K562 (cell line): ENCODE measurements around the gene CREB3L1. TPM values are rescaled to one million over a fixed set of nuclear protein-coding genes. Genes with fewer than 3 reads are reported as not detected.

ENCODE experiments used
- ATAC-seq: fragments of 200-7000 bp; cut with Tn5 transposase; 3 replicates; pipeline ENCODE4 v1.9.1; 2020; ENCODE audit warnings: moderate library complexity
- BruUV-seq: library from RNA; stranded (reverse); fragments of 400-500 nt; replicated peaks from 2 replicates; lab custom pipeline; 2021; lab: Mats Ljungman, UMichigan
- CTCF ChIA-PET: fragments of 300-600 bp; formaldehyde crosslinking; extraction: SDS; loops from one replicate; lab custom pipeline; 2021; ENCODE audit warnings: low intra/inter-chr PET ratio; lab: Yijun Ruan, JAX
- POLR2A ChIA-PET: fragments of 300-600, 350-650 bp; sonication (Branson Sonifier 250); formaldehyde crosslinking; extraction: SDS; loops from one replicate; lab custom pipeline; 2021; ENCODE audit warnings: antibody characterized with exemption, inconsistent platforms; lab: Yijun Ruan, JAX
- DNase-seq, 4 experiments: peaks; one replicate each; pipeline versions ENCODE4 v3.0.0 to v3.0.0-alpha.2; 2011 to 2018; ENCODE audit warnings: low spot score in 3 of 4, mixed read lengths in 3 of 4; ENCODE audit errors: extremely low read depth in 1 of 4
- FAIRE-seq: peaks from 2 replicates; lab custom pipeline; 2011; peaks lifted over from hg19 to GRCh38; lab: Jason Lieb, UNC
- H2AFZ ChIP-seq: 2 replicates; pipeline ENCODE4 v1.6.0; 2011; ENCODE audit warnings: low read depth, low read length, control low read depth, inconsistent platforms
- H3K27ac ChIP-seq: fragments of 200-600 bp; 3 replicates; pipeline ENCODE4 v1.8.0; 2011; ENCODE audit warnings: low read depth, mild to moderate bottlenecking, control low read depth, inconsistent platforms, low read length, moderate library complexity, mixed read lengths; ENCODE audit errors: extremely low read depth
- H3K27me3 ChIP-seq, 2 experiments: fragments of 300-600 bp in 1 of 2; 2 replicates in 1 of 2; 3 replicates in 1 of 2; pipeline versions ENCODE4 v1.6.0 to v1.8.0; 2011; ENCODE audit warnings: inconsistent platforms in 2 of 2, low read length in 2 of 2, mild to moderate bottlenecking in 1 of 2, mixed read lengths in 1 of 2, moderate library complexity in 1 of 2; ENCODE audit not compliant: control insufficient read depth in 2 of 2, insufficient read depth in 2 of 2
- H3K36me3 ChIP-seq: fragments of 300-600 bp; 3 replicates; pipeline ENCODE4 v1.8.0; 2011; ENCODE audit warnings: mild to moderate bottlenecking, low read length, inconsistent platforms; ENCODE audit not compliant: control insufficient read depth, insufficient read depth
- H3K4me1 ChIP-seq, 2 experiments: fragments of 200-600 bp in 1 of 2; replicated peaks in 1 of 2; 2 replicates in 1 of 2; 3 replicates in 1 of 2; pipeline versions ENCODE4 v1.5.1 to v1.8.0; 2011; ENCODE audit warnings: inconsistent platforms in 2 of 2, low read length in 2 of 2, mild to moderate bottlenecking in 1 of 2, mixed read lengths in 1 of 2, moderate library complexity in 1 of 2; ENCODE audit not compliant: control insufficient read depth in 2 of 2, insufficient read depth in 2 of 2
- H3K4me2 ChIP-seq: 2 replicates; pipeline ENCODE4 v1.6.1; 2011; ENCODE audit warnings: low read length, control low read depth, inconsistent platforms, mixed read lengths; ENCODE audit not compliant: insufficient read depth
- H3K4me3 ChIP-seq: fragments of 200-600 bp; sonication (generic), shearing (Covaris generic); 2 replicates; pipeline ENCODE4 v1.5.1; 2016; ENCODE audit warnings: control low read depth, inconsistent platforms
- H3K79me2 ChIP-seq: fragments of 200-600 bp; 3 replicates; pipeline ENCODE4 v1.8.0; 2011; ENCODE audit warnings: low read length, inconsistent platforms; ENCODE audit not compliant: control insufficient read depth, insufficient read depth
- H3K9ac ChIP-seq, 2 experiments: 2 replicates each; pipeline versions ENCODE4 v1.6.0 to v1.6.1; 2011; ENCODE audit warnings: low read depth in 2 of 2, low read length in 2 of 2, control low read depth in 1 of 2, inconsistent platforms in 1 of 2, mild to moderate bottlenecking in 1 of 2, mixed read lengths in 1 of 2; ENCODE audit not compliant: insufficient read depth in 1 of 2
- H3K9me1 ChIP-seq: one replicate; pipeline ENCODE4 v1.6.0; 2011; ENCODE audit warnings: inconsistent platforms, mild to moderate bottlenecking, low read length, moderate library complexity; ENCODE audit not compliant: control insufficient read depth, insufficient read depth
- H3K9me3 ChIP-seq: replicated peaks from 2 replicates; pipeline ENCODE4 v1.5.1; 2011; ENCODE audit warnings: low read depth, low read length, inconsistent platforms; ENCODE audit not compliant: control insufficient read depth, insufficient read depth
- H4K20me1 ChIP-seq: replicated peaks from 2 replicates; pipeline ENCODE4 v1.6.1; 2011; ENCODE audit warnings: low read length, inconsistent platforms, mixed read lengths; ENCODE audit not compliant: control insufficient read depth, insufficient read depth
- FIP1L1 ChIP-seq: fragments of 200-400 bp; formaldehyde crosslinking; IDR thresholded peaks from 2 replicates; pipeline ENCODE4 v1.6.1; 2018; ENCODE audit warnings: mild to moderate bottlenecking, low read depth, low read length; ENCODE audit not compliant: poor library complexity, severe bottlenecking
- HDAC8 ChIP-seq: fragments of 450-650 bp; IDR thresholded peaks from 2 replicates; pipeline ENCODE4 v1.6.1; 2016; ENCODE audit warnings: mild to moderate bottlenecking, missing genetic modification characterization, moderate library complexity, missing compliant biosample characterization
- PHF8 ChIP-seq: fragments of 200-600 bp; sonication (generic); IDR thresholded peaks from 2 replicates; pipeline ENCODE4 v1.6.1; 2012; ENCODE audit warnings: mixed run types, mild to moderate bottlenecking, inconsistent platforms, low read length, moderate library complexity, borderline replicate concordance
- SP1 ChIP-seq: sonication (generic); formaldehyde crosslinking; IDR thresholded peaks from 2 replicates; pipeline ENCODE4 v1.8.1; 2022; ENCODE audit warnings: mild to moderate bottlenecking, missing genetic modification reagents
- SRSF7 ChIP-seq: fragments of 200-400 bp; formaldehyde crosslinking; optimal IDR thresholded peaks from 2 replicates; pipeline ENCODE3; 2017; ENCODE audit warnings: mild to moderate bottlenecking, low read depth, low read length
- WGBS: fragments of 100-300 bp; shearing (Covaris generic); methylation state at CpG from one replicate; pipeline ENCODE4 v1.1.6; 2016; ENCODE audit warnings: low coverage, mixed read lengths; ENCODE audit not compliant: insufficient coverage; ENCODE audit errors: missing lambda C conversion rate; 5-methylcytosine and 5-hydroxymethylcytosine counted together
- in situ Hi-C: fragments of 300-500 bp; cut with MboI; formaldehyde crosslinking; loops from 4 replicates; pipeline ENCODE4 v1.15.0; 2018; ENCODE audit warnings: inconsistent platforms, mixed read lengths
- intact Hi-C: fragments of 100-400 bp; cut with micrococcal nuclease; formaldehyde crosslinking; loops from 2 replicates; pipeline ENCODE4 v1.14.2; 2022
- polyA plus RNA-seq, 8 experiments: library from polyadenylated mRNA; depleted of rRNA in 4 of 8; stranded (reverse) in 5 of 8; unstranded in 3 of 8; fragments of >200 nt; fragmentation: Nextera tagmentation in 2 of 8; fragmentation: Illumina TruSeq in 1 of 8; extraction: Ambion mirVana in 2 of 8; extraction: Trizol in 1 of 8; gene quantifications; 2 replicates each; pipeline versions ENCODE4 v1.2.1 to v1.2.3, GENCODE V29; 2011 to 2014; ENCODE audit warnings: inconsistent platforms in 1 of 8, missing spikeins in 1 of 8
- total RNA-seq, 7 experiments: library from RNA; depleted of rRNA in 6 of 7; stranded (reverse); fragments of >200 nt in 6 of 7; fragmentation: Illumina TruSeq in 2 of 7; extraction: Trizol in 2 of 7; gene quantifications; 2 replicates each; pipeline versions ENCODE4 v1.2.1 to v1.2.3, GENCODE V29; 2011 to 2021; ENCODE audit warnings: low replicate concordance in 1 of 7
- TF ChIP-seq, protein P1 (sequence below): fragments of 250-450 bp; sonication (Bioruptor Pico); IDR thresholded peaks from 2 replicates; pipeline ENCODE4 v1.4.0; 2020
- TF ChIP-seq, protein P2 (sequence below), 2 experiments: IDR thresholded peaks in 1 of 2; conservative IDR thresholded peaks in 1 of 2; 2 replicates each; pipeline ENCODE4 v1.6.1; 2016; ENCODE audit warnings: low read depth in 2 of 2, mild to moderate bottlenecking in 1 of 2, missing compliant biosample characterization in 1 of 2, missing genetic modification characterization in 1 of 2, moderate library complexity in 1 of 2

The CREB3L1 gene
- total and polyA plus RNA-seq, 9 of the 15 experiments (the other 6 are each of a cell fraction or from before 2014, with no cell fraction given), result 1.2 to 27.6 (median 3.7) TPM

DNA sequence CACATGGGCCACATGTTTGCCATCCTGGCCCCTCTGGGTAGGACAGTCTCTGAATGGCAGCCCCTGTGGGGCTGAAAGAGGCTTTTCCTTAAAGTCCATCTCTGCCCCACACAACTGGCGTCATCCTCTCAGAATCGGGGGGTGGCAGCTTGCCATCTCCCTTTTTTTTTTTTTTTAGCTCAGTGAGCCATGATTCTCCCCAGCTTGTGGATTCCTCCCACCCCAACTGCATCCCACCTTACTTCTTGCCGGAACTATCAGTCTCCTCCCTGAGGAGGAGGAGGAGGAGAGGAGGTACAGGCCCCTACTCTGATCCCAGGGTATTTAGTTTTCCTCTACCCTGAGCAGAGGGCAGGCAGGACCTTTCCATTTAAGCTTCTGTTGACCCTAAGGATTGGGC, 73.2 kb downstream of the CREB3L1 start (continued):
- TF ChIP-seq FIP1L1 (no peak), SP1 (no peak)
- TF ChIP-seq, protein P1, sequence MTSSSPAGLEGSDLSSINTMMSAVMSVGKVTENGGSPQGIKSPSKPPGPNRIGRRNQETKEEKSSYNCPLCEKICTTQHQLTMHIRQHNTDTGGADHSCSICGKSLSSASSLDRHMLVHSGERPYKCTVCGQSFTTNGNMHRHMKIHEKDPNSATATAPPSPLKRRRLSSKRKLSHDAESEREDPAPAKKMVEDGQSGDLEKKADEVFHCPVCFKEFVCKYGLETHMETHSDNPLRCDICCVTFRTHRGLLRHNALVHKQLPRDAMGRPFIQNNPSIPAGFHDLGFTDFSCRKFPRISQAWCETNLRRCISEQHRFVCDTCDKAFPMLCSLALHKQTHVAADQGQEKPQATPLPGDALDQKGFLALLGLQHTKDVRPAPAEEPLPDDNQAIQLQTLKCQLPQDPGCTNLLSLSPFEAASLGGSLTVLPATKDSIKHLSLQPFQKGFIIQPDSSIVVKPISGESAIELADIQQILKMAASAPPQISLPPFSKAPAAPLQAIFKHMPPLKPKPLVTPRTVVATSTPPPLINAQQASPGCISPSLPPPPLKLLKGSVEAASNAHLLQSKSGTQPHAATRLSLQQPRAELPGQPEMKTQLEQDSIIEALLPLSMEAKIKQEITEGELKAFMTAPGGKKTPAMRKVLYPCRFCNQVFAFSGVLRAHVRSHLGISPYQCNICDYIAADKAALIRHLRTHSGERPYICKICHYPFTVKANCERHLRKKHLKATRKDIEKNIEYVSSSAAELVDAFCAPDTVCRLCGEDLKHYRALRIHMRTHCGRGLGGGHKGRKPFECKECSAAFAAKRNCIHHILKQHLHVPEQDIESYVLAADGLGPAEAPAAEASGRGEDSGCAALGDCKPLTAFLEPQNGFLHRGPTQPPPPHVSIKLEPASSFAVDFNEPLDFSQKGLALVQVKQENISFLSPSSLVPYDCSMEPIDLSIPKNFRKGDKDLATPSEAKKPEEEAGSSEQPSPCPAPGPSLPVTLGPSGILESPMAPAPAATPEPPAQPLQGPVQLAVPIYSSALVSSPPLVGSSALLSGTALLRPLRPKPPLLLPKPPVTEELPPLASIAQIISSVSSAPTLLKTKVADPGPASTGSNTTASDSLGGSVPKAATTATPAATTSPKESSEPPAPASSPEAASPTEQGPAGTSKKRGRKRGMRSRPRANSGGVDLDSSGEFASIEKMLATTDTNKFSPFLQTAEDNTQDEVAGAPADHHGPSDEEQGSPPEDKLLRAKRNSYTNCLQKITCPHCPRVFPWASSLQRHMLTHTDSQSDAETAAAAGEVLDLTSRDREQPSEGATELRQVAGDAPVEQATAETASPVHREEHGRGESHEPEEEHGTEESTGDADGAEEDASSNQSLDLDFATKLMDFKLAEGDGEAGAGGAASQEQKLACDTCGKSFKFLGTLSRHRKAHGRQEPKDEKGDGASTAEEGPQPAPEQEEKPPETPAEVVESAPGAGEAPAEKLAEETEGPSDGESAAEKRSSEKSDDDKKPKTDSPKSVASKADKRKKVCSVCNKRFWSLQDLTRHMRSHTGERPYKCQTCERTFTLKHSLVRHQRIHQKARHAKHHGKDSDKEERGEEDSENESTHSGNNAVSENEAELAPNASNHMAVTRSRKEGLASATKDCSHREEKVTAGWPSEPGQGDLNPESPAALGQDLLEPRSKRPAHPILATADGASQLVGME (CRISPR knock-in tag), result no peak

DNA sequence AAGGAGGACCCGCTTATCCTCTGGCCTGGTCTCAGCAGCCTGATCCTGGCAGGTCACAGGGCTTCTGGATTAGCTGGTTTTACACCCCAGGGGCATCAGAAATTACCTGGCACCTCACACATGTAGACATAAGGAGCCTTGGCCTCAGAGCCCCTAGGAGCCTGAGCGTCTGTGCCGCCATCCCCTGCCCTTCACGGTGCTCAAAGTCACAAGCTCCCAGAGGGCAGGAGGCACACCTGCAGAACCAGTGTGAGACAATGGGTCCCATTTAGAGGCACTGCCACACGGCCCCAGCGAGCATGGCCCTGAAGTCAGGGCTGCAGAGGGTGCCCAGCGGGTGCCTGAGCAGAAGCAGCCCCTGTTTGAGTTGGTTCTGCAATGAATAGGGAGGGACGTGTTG, 73.7 kb downstream of the CREB3L1 start:
- peak overlapping the region; percentile 44; the same call in 1 of the 2 replicates for H3K4me2 ChIP-seq
- H3K36me3 ChIP-seq, result peaks cover 59% of the 10 kb centered on the region; the same call in 2 of the 3 replicates
- H3K27me3 ChIP-seq, result no peaks in the 10 kb centered on the region
- H3K4me1 ChIP-seq, result peaks cover 32 to 58% of the 10 kb centered on the region in 2 experiments
- no peak for ATAC-seq
- WGBS, result 73% methylated on average over 8 of the region's 8 CpGs
- ChIA-PET CTCF (interaction anchor here (1.1 kb wide), 1 partner anchor 16 kb away, joined by 5 read pairs; no protein-coding TSS in a partner anchor), POLR2A (interaction anchor here (0.6 to 1.9 kb wide), 7 partner anchors 10 to 201 kb away, joined by 3 to 10 read pairs (median 4); no protein-coding TSS in a partner anchor)
- H3K9me3 ChIP-seq, result no peaks in the 10 kb centered on the region
- H2AFZ ChIP-seq, result no peak overlapping the region
- no TSS peak for BruUV-seq
- H4K20me1 ChIP-seq, result peaks cover 18% of the 10 kb centered on the region
- H3K9ac ChIP-seq, result peak overlapping the region; percentile 60 to 88; a peak in 3 of 4 replicates
- DNase-seq, result no peak
- no peak for FAIRE-seq
- peaks cover 71% of the 10 kb centered on the region for H3K79me2 ChIP-seq
- TF ChIP-seq PHF8 (no peak), SRSF7 (no peak), HDAC8 (no peak)
- TF ChIP-seq, protein P2, sequence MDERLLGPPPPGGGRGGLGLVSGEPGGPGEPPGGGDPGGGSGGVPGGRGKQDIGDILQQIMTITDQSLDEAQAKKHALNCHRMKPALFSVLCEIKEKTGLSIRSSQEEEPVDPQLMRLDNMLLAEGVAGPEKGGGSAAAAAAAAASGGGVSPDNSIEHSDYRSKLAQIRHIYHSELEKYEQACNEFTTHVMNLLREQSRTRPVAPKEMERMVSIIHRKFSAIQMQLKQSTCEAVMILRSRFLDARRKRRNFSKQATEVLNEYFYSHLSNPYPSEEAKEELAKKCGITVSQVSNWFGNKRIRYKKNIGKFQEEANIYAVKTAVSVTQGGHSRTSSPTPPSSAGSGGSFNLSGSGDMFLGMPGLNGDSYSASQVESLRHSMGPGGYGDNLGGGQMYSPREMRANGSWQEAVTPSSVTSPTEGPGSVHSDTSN (CRISPR knock-in tag; IDR thresholded peaks at IDR 0.05; ENCODE audit: low read depth), result no peak
- TF ChIP-seq, protein P2 (tag; conservative IDR thresholded peaks at IDR 0.05; ENCODE audit: low read depth), result no peak
- H3K4me3 ChIP-seq, result no peak overlapping the region
- in situ Hi-C loops, result no loop called here
- no peak overlapping the region for H3K27ac ChIP-seq
- intact Hi-C loops, result no loop called here
- H3K9me1 ChIP-seq, result no peaks in the 10 kb centered on the region
